HUDEP-2 (cell line): Measurements from ENCODE around the gene DUOXA1.
"Not testable (repeated sequence)": the region's sequence is repeated elsewhere in the genome, so short reads cannot be mapped to it uniquely, and the experiment has no call there.

ENCODE experiments used
- DNase-seq, 76 experiments: peaks; one replicate each; lab custom pipeline; 2025; ENCODE audit not compliant: unreplicated experiment in 76 of 76; lab: John Stamatoyannopoulos, UW

DUOXA1 gene

DNA sequence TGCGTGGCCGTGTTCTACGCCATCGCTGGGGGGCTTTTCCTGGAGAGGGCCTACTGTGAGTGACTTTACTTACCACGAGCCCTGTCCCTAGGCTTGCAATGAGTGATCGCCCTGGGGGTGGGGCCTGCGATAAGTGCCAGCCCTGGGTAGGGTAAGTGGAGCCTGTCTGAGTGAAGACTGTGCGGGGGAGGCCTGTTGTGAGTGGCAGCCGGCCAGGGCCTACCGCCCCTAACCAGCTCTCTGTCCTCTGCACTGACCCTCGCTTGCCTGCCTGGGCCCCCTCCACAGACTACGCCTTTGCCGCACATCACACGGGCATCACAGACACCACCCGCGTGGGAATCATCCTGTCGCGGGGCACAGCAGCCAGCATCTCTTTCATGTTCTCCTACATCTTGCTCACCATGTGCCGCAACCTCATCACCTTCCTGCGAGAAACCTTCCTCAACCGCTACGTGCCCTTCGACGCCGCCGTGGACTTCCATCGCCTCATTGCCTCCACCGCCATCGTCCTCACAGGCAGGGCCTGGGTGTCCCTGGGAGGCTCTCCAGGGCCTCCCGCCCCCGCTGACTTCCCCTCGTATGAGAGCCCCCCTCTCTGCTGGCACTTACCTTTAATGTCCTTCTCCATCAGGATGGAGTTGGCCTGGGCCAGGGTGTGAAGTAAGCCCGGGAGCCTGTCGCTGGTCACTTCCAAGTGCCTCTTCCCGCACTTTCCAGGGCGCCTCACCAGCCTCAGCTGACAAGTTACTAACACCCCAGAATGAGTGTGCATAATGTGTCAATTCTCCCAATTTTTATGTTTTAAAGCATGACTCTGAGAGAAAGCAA, 22.5 kb upstream of the DUOXA1 start:
- DNase-seq = no peak

DNA sequence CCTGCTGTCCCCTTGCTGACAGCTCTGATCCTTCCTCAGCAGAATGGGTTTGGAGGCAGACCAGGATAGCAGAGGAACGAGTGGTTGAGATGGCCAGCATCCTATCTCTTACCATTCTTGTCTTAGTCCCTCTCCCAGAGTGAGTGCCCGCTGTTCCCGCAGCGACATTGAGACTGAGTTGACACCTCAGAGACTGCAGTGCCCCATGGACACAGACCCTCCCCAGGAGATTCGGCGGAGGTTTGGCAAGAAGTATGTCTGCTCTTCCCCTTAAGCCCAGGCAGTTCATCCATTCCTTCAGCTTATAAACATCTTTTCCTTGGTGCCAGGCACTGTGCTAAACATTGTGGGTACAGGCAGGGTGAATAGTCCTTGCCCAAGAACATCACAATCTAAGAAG, 21.3 kb upstream of the DUOXA1 start:
- no peak for DNase-seq

GRCh38 chr15:45150481-45150880, 20.8 kb upstream of the DUOXA1 start:
- DNase-seq = no peak

DNA sequence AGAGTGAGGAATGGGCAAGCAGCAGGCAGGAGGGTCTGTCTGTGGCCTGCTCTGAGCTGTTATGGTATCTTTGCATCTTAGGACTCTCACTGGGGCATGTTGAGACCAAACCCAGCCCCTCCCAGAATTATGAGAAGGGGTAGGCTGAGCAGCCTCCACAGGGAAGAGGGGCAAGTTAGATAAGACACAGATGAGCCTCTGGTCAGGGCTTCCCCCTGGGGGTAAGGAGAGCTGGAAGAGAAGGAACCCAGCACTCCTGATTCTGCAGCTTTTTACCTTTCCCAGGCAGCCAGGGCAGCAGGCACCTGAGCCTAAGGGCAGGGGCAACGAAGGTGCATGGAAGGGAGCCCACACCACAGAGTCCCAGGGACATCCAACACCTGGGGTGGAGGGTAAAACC, 19.4 kb upstream of the DUOXA1 start:
- no peak for DNase-seq

DNA sequence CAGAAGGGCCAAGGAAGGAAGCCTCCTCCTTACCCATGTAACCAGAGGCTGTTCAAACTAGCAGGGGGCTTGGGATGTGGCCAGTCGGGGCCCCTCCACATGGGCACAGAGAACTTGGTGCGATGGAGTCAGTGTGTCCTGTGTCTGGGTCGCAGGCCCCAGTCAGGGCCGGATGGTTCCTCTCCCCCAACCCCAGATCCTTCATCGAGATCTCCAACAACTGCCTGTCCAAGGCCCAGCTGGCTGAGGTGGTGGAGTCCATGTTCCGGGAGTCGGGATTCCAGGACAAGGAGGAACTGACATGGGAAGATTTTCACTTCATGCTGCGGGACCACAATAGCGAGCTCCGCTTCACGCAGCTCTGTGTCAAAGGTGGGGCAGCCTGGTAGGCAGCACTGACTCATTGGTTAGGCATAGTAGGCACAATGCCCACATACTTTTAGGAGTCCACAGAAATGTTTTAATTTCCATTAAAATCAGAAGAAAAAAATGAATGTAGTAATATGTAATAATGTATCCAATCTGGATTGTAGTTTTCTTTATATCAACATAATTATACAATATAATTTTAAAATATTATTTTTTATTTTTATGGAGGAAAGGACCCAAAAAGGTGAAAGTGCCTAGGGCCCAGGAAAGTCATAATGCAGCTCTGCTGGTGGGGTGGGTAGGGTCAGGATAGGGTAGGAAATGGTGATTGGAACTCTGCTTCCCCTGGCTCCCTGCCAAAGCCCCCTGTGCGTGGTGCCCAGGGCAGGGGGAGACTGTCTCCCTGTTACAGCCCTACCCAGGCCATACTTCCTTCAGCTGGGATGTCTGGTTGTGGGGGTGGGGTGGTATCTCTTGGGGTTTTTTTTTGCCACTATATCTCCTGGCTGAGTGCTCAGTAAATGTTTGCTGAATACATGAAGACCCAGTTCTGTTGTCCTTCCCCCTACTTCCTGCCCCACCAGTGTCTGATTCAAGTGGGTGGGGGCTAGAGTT, 18.7 kb upstream of the DUOXA1 start:
- no peak for DNase-seq

- DNase-seq = no peak
Observed at GRCh38 chr15:45147606-45148005, 17.9 kb upstream of the DUOXA1 start.

- no peak for DNase-seq
Observed at GRCh38 chr15:45146405-45146804, 16.7 kb upstream of the DUOXA1 start.

DNA sequence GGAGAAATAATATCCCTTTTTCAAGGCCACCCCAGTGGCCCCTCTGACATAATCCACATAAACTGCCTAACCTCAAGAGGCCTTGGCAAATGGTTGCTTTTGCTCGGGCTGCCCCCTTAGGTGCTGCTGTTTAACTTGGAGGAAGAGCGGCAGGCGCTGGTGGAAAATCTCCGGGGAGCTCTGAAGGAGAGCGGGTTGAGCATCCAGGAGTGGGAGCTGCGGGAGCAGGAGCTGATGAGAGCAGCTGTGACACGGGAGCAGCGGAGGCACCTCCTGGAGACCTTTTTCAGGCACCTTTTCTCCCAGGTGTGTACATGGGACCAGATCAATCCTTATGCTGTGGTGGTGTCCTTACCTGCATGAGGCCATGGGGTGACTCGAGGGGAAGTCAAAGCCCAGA, 15.1 kb upstream of the DUOXA1 start:
- no peak for DNase-seq

- DNase-seq = no peak
Observed at GRCh38 chr15:45143946-45144345, 14.3 kb upstream of the DUOXA1 start.

GRCh38 chr15:45143056-45143455, 13.4 kb upstream of the DUOXA1 start:
- DNase-seq = no peak

- no peak for DNase-seq
Observed at GRCh38 chr15:45141386-45141785, 11.7 kb upstream of the DUOXA1 start.

DNA sequence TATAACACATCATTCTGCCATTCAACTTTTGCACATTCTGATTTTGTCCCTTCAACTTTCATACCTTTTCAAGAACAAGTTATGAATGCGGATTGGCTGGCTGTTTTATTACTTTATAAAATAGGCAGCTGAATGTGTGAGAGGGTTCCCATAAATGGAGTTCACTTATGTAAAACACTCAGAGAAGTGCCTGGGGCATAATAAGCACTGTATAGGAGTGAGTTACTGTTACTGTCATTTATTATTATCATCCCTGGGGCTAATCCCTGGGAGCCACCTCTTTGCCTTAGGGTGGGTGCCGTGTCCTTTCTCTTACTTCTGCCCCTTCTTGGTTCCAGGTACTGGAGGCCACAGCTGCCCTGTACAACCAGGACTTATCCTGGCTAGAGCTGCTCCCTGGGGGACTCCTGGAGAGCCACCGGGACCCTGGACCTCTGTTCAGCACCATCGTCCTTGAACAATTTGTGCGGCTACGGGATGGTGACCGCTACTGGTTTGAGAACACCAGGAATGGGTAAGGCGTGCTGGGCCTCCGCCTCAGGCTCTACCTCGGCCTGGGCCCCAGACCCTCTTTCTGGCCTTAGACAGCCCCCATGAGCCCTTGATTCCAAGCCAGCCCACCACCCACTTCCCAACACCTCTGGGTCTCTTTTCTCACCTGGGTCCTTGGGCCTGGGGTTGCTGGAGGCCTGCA, 11.0 kb upstream of the DUOXA1 start:
- no peak for DNase-seq

GRCh38 chr15:45139770-45140169, 10.1 kb upstream of the DUOXA1 start:
- DNase-seq = no peak

GRCh38 chr15:45138814-45139765, 9.4 kb upstream of the DUOXA1 start:
- DNase-seq = no peak

GRCh38 chr15:45137703-45138102, 8.0 kb upstream of the DUOXA1 start:
- DNase-seq = no peak

GRCh38 chr15:45136378-45136764, 6.7 kb upstream of the DUOXA1 start:
- no peak for DNase-seq

GRCh38 chr15:45135705-45136377, 6.2 kb upstream of the DUOXA1 start:
- not testable (repeated sequence) for DNase-seq

DNA sequence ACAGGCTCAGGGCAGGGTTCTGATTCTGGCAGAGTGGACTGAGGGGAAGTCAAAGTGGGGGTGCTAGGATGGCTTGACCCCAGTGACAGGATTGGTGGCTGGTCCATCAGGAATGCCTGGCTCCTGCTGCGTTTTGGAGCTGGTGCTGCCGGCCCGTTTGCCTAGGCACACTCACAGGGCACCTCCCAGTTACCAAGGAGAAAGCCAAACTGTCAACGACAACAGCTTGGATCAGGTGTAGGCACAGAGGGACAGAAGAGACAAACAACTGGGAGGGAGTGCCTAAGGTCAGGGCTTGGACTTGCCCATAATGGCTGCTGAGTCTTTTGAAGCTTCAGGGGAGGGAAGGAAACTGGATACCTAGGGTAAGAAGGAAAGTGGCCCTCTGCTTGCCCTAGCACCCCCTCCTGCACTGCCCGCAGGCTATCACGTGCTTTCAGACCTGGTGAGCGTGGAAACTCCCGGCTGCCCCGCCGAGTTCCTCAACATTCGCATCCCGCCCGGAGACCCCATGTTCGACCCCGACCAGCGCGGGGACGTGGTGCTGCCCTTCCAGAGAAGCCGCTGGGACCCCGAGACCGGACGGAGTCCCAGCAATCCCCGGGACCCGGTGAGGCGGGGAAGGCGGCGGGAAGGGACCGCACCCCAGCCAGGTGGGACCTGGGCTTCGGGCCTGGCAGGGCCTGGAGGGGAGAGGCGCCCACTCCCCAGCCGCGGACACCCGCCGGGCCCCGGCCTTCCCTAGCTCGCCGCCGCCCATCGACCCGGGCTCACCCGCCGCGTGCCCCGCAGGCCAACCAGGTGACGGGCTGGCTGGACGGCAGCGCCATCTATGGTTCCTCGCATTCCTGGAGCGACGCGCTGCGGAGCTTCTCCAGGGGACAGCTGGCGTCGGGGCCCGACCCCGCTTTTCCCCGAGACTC, 5.3 kb upstream of the DUOXA1 start:
- DNase-seq = peak in 2 of 76 experiments; percentile 3
